KMS-11 (cell line): Measurements from ENCODE around the gene ARHGAP22.

Source experiments
- H2AFZ ChIP-seq: fragments of 200-600 bp; sonication (generic); 2 replicates; pipeline ENCODE4 v1.6.1; 2016; ENCODE audit warnings: antibody characterized with exemption, mixed run types, low read depth
- H3K27ac ChIP-seq: fragments of 200-600 bp; sonication (generic); 2 replicates; pipeline ENCODE4 v1.6.1; 2016; ENCODE audit warnings: mild to moderate bottlenecking, mixed run types
- H3K27me3 ChIP-seq: fragments of 200-600 bp; sonication (generic); 2 replicates; pipeline ENCODE4 v1.6.1; 2017; ENCODE audit warnings: mild to moderate bottlenecking, low read depth, mixed run types, moderate library complexity; ENCODE audit not compliant: insufficient read depth
- H3K36me3 ChIP-seq: fragments of 200-600 bp; sonication (generic); 2 replicates; pipeline ENCODE4 v1.6.1; 2017; ENCODE audit warnings: mild to moderate bottlenecking, mixed run types; ENCODE audit not compliant: insufficient read depth
- H3K4me1 ChIP-seq: fragments of 200-600 bp; sonication (generic); 2 replicates; pipeline ENCODE4 v1.6.1; 2016; ENCODE audit warnings: mild to moderate bottlenecking, low read depth, mixed run types; ENCODE audit not compliant: poor library complexity, severe bottlenecking
- H3K4me2 ChIP-seq: fragments of 200-600 bp; sonication (generic); 2 replicates; pipeline ENCODE4 v1.7.0; 2016; ENCODE audit warnings: mild to moderate bottlenecking, mixed run types
- H3K4me3 ChIP-seq: fragments of 200-600 bp; sonication (generic); IDR thresholded peaks from 2 replicates; pipeline ENCODE4 v1.6.1; 2017; ENCODE audit warnings: low read depth, low read length, mixed read lengths; ENCODE audit not compliant: insufficient read depth
- H3K79me2 ChIP-seq: fragments of 200-600 bp; sonication (generic); 2 replicates; pipeline ENCODE4 v1.6.1; 2016; ENCODE audit warnings: low read depth, mixed run types; ENCODE audit not compliant: insufficient read depth
- H3K9ac ChIP-seq: fragments of 200-600 bp; sonication (generic); 2 replicates; pipeline ENCODE4 v1.6.1; 2016; ENCODE audit warnings: mild to moderate bottlenecking, mixed run types
- H4K20me1 ChIP-seq: fragments of 200-600 bp; sonication (generic); 2 replicates; pipeline ENCODE4 v1.6.1; 2016; ENCODE audit warnings: mild to moderate bottlenecking, mixed run types; ENCODE audit not compliant: insufficient read depth
- TF ChIP-seq, protein P1 (sequence below): fragments of 200-600 bp; sonication (generic); conservative IDR thresholded peaks from 2 replicates; pipeline ENCODE4 v1.6.1; 2017; ENCODE audit warnings: low read depth, mild to moderate bottlenecking, antibody characterized with exemption, low read length, moderate library complexity, mixed read lengths

The ARHGAP22 gene

DNA sequence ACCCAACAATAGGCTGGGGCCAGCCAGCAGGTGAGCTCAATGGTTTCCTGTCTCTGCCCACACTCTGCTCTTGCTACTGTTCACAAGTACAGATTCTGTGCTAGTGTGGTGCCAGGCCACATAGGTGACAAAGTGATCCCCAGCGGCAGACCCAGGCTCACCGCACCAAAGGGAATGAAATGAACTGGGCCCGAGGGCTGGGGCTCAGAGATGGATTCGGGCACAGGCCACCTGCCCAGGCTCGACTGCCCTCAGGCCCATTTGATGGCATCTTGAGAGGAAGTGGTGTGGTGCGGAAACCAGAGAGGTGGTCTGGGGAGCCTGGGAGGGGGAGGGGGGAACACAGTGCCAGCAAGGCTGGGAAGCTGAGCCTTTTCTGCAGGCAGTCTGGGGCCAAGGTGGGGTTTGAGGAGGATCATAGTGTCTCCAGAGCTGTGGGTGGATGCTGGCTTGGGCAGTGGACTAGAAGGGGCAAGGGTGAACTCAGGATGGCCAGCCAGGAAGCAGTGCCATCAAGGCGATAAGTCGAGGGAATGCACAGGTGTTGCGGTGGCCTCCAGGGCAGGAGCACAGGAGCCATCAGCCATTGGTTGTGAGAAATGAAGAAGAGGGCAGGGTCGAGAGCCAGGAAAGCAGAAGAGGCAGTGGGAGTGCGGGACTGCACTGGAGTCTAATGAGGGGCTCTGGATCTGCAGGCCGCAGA is 85.2 kb downstream of the ARHGAP22 start:
- H3K9ac ChIP-seq: no peak overlapping the region
- H3K4me3 ChIP-seq: no peak overlapping the region
- H3K4me2 ChIP-seq: no peak overlapping the region
- H3K4me1 ChIP-seq: no peaks in the 10 kb centered on the region
- H3K27ac ChIP-seq: no peak overlapping the region
- no peaks in the 10 kb centered on the region for H3K36me3 ChIP-seq
- no peaks in the 10 kb centered on the region for H4K20me1 ChIP-seq
- no peaks in the 10 kb centered on the region for H3K79me2 ChIP-seq
- TF ChIP-seq, protein P1, sequence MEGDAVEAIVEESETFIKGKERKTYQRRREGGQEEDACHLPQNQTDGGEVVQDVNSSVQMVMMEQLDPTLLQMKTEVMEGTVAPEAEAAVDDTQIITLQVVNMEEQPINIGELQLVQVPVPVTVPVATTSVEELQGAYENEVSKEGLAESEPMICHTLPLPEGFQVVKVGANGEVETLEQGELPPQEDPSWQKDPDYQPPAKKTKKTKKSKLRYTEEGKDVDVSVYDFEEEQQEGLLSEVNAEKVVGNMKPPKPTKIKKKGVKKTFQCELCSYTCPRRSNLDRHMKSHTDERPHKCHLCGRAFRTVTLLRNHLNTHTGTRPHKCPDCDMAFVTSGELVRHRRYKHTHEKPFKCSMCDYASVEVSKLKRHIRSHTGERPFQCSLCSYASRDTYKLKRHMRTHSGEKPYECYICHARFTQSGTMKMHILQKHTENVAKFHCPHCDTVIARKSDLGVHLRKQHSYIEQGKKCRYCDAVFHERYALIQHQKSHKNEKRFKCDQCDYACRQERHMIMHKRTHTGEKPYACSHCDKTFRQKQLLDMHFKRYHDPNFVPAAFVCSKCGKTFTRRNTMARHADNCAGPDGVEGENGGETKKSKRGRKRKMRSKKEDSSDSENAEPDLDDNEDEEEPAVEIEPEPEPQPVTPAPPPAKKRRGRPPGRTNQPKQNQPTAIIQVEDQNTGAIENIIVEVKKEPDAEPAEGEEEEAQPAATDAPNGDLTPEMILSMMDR: no peak
- H2AFZ ChIP-seq: no peak overlapping the region
- H3K27me3 ChIP-seq: no peaks in the 10 kb centered on the region

DNA sequence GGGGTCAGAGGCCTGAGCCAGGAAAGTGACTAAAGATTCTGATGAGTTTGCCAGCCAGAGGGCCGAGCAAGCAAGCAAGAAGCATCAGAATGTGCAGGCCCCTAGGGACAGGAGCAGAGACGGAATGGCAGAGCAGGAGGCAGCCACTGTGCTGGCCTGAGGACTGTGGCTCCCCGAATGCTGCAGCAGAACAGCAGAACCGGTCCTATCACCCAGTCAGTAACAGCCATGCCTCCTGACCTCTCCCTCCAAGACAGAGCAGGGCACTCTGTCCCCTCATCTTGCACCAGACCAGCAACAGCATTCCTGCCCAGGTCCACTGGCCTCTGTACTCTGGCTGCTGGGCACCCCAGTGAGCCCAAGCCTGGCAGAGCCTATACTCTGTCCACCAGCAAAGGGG is 85.9 kb downstream of the ARHGAP22 start:
- H3K9ac ChIP-seq: no peak overlapping the region
- H3K4me1 ChIP-seq: no peaks in the 10 kb centered on the region
- no peaks in the 10 kb centered on the region for H3K27me3 ChIP-seq
- TF ChIP-seq, protein P1: no peak
- H2AFZ ChIP-seq: no peak overlapping the region
- H3K27ac ChIP-seq: no peak overlapping the region
- H3K36me3 ChIP-seq: no peaks in the 10 kb centered on the region
- no peaks in the 10 kb centered on the region for H3K79me2 ChIP-seq
- H3K4me3 ChIP-seq: no peak overlapping the region
- no peak overlapping the region for H3K4me2 ChIP-seq
- no peaks in the 10 kb centered on the region for H4K20me1 ChIP-seq

DNA sequence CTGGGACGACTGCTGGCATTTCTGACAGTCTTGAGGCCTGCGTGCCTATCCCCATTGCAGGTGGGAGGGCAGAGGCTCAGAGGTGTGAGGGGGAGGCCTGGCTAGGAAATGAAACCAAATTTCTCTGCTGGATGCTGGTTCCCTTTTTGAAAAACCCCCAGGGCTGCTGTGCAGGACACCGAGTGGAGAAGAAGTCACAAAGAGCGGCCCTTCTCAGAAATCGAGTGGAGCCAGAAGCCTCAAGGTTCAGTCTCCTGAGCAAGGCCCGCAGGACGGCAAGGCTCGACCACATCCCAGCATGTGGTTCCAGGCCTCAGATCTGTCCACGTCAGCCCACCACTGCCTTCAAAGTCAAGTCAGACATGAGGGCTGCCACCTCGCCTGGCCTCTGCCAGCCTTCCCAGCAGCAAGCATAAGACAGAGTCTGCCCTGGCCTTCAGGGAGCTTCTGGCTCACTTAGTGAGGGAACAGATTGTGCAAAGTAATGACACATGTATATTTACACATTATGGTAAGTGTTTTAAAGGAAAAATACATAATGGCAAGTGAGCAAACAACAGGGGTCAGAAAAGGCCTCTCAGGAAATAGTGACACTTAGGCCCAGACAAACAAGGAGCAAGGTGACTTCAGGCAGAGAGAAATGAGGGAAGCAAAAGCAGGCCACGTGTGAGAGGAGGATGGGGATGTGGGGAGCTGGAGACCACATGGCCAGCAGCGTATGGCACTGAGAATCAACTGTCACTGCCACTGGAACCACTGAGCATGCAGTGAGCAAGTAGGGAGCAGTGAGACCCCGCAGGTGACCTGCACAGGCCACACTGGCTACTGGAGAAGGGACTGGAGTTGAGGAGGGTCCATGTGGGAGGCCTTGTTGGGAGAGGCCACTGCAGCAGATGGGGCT is 86.7 kb downstream of the ARHGAP22 start:
- Histone ChIP-seq H3K4me2 (no peak overlapping the region), H3K9ac (no peak overlapping the region), H3K79me2 (no peaks in the 10 kb centered on the region), H3K36me3 (no peaks in the 10 kb centered on the region), H4K20me1 (no peaks in the 10 kb centered on the region), H3K27ac (no peak overlapping the region), H3K4me1 (no peaks in the 10 kb centered on the region), H3K27me3 (no peaks in the 10 kb centered on the region), H2AFZ (no peak overlapping the region), H3K4me3 (no peak overlapping the region)
- TF ChIP-seq, protein P1: no peak

DNA sequence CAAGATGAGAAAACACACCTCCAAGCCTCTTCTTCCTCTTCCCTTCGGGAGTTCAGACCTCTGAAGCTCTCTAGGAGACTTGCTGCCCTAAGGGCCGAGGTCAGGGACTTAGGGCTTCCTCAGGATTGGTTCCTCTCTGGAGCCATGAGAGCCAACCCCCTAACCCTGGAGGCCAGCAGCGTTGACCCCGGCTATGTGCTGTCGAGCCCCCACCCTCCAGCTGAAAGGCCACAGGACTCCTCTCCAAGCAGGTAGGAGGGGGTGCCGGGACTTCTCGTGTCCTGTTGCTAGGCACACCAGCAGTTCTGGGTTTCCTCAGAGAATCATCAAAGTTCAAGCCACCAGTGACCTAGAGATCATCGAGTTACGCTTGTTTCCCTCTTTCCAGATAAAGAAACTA is 87.4 kb downstream of the ARHGAP22 start:
- H3K36me3 ChIP-seq: no peaks in the 10 kb centered on the region
- H3K4me1 ChIP-seq: no peaks in the 10 kb centered on the region
- H3K9ac ChIP-seq: no peak overlapping the region
- no peaks in the 10 kb centered on the region for H3K79me2 ChIP-seq
- H3K4me3 ChIP-seq: no peak overlapping the region
- H3K27me3 ChIP-seq: no peaks in the 10 kb centered on the region
- H3K27ac ChIP-seq: no peak overlapping the region
- H2AFZ ChIP-seq: no peak overlapping the region
- H3K4me2 ChIP-seq: no peak overlapping the region
- H4K20me1 ChIP-seq: no peaks in the 10 kb centered on the region
- TF ChIP-seq, protein P1: no peak
